IMR-90 (cell line): Measurements from ENCODE around the gene SAMD11. TPM values are rescaled to one million over a fixed set of nuclear protein-coding genes. Genes with fewer than 3 reads are reported as not detected.

Source experiments
- ATAC-seq: fragments of 200-7000 bp; cut with Tn5 transposase; 2 replicates; pipeline ENCODE4 v1.9.1; 2020; ENCODE audit warnings: low read depth, mild to moderate bottlenecking, moderate library complexity
- BruUV-seq: library from RNA; stranded (reverse); fragments of 400-500 nt; replicated peaks from 2 replicates; lab custom pipeline; 2021; lab: Mats Ljungman, UMichigan
- CTCF ChIA-PET: fragments of 300-600 bp; formaldehyde crosslinking; extraction: SDS; loops from one replicate; lab custom pipeline; 2021; ENCODE audit warnings: antibody characterized with exemption; lab: Yijun Ruan, JAX
- POLR2A ChIA-PET: fragments of 300-600 bp; sonication (Branson Sonifier 250); formaldehyde crosslinking; loops from one replicate; lab custom pipeline; 2022; ENCODE audit warnings: antibody characterized with exemption; ENCODE audit not compliant: unreplicated experiment; lab: Charles Lee
- DNase-seq: peaks from one replicate; pipeline ENCODE4 v3.0.0; 2013
- H2AFZ ChIP-seq: replicated peaks from 2 replicates; pipeline ENCODE3; 2013; ENCODE audit warnings: low read length, mild to moderate bottlenecking; ENCODE audit not compliant: poor library complexity
- H2AK5ac ChIP-seq: 2 replicates; pipeline ENCODE4 v1.6.1; 2013; ENCODE audit warnings: low read depth, low read length, inconsistent platforms
- H2AK9ac ChIP-seq: replicated peaks from 2 replicates; pipeline ENCODE3; 2013; ENCODE audit warnings: mild to moderate bottlenecking, low read depth, low read length, moderate library complexity; ENCODE audit not compliant: poor library complexity
- H2BK120ac ChIP-seq: 2 replicates; pipeline ENCODE4 v1.6.1; 2013; ENCODE audit warnings: low read depth, low read length, inconsistent platforms
- H2BK15ac ChIP-seq: 3 replicates; pipeline ENCODE4 v1.6.1; 2013; ENCODE audit warnings: low read depth, low read length, inconsistent platforms
- H2BK20ac ChIP-seq: 2 replicates; pipeline ENCODE4 v1.6.1; 2013; ENCODE audit warnings: low read depth, mild to moderate bottlenecking, inconsistent platforms, low read length, moderate library complexity
- H2BK5ac ChIP-seq: 2 replicates; pipeline ENCODE4 v1.6.1; 2013; ENCODE audit warnings: mild to moderate bottlenecking, low read depth, low read length, inconsistent platforms; ENCODE audit not compliant: poor library complexity, severe bottlenecking
- H3K14ac ChIP-seq: replicated peaks from 2 replicates; pipeline ENCODE4 v1.6.1; 2013; ENCODE audit warnings: low read depth, low read length, inconsistent platforms
- H3K18ac ChIP-seq: 2 replicates; pipeline ENCODE4 v1.6.1; 2013; ENCODE audit warnings: low read depth, low read length, control low read depth
- H3K23ac ChIP-seq: 2 replicates; pipeline ENCODE4 v1.6.1; 2013; ENCODE audit warnings: low read depth, low read length, inconsistent platforms
- H3K27ac ChIP-seq: 2 replicates; pipeline ENCODE4 v1.5.1; 2013; ENCODE audit warnings: mild to moderate bottlenecking, control low read depth, low read length; ENCODE audit not compliant: insufficient read depth
- H3K27me3 ChIP-seq: 2 replicates; pipeline ENCODE4 v1.6.1; 2013; ENCODE audit warnings: low read length; ENCODE audit not compliant: control insufficient read depth, insufficient read depth
- H3K36me3 ChIP-seq: 2 replicates; pipeline ENCODE4 v1.6.1; 2013; ENCODE audit warnings: low read length, mixed read lengths; ENCODE audit not compliant: control insufficient read depth, insufficient read depth
- H3K4ac ChIP-seq: 2 replicates; pipeline ENCODE4 v1.6.1; 2013; ENCODE audit warnings: low read depth, low read length, inconsistent platforms
- H3K4me1 ChIP-seq: 2 replicates; pipeline ENCODE4 v1.6.1; 2013; ENCODE audit warnings: low read length, mixed read lengths; ENCODE audit not compliant: control insufficient read depth, insufficient read depth
- H3K4me2 ChIP-seq: 2 replicates; pipeline ENCODE4 v1.6.1; 2013; ENCODE audit warnings: low read depth, mild to moderate bottlenecking, control low read depth, low read length, moderate library complexity
- H3K4me3 ChIP-seq: 2 replicates; pipeline ENCODE4 v1.5.1; 2013; ENCODE audit warnings: low read depth, mild to moderate bottlenecking, control low read depth, low read length, moderate library complexity; ENCODE audit not compliant: insufficient read depth
- H3K56ac ChIP-seq: 2 replicates; pipeline ENCODE4 v1.6.1; 2013; ENCODE audit warnings: low read length, inconsistent platforms; ENCODE audit not compliant: insufficient read depth; ENCODE audit errors: extremely low read depth
- H3K79me1 ChIP-seq, 2 experiments: 2 replicates each; pipeline ENCODE4 v1.6.1; 2013; ENCODE audit warnings: low read length in 2 of 2, inconsistent platforms in 1 of 2, low read depth in 1 of 2
- H3K9ac ChIP-seq: 2 replicates; pipeline ENCODE4 v1.6.1; 2013; ENCODE audit warnings: low read depth, low read length, control low read depth
- H3K9me1 ChIP-seq: 2 replicates; pipeline ENCODE4 v1.6.1; 2013; ENCODE audit warnings: low read length, inconsistent platforms; ENCODE audit not compliant: insufficient read depth
- H3K9me3 ChIP-seq: 2 replicates; pipeline ENCODE4 v1.6.1; 2013; ENCODE audit warnings: low read length; ENCODE audit not compliant: control insufficient read depth, insufficient read depth
- H4K20me1 ChIP-seq: 2 replicates; pipeline ENCODE4 v1.6.1; 2013; ENCODE audit warnings: low read length, inconsistent platforms; ENCODE audit not compliant: insufficient read depth
- H4K5ac ChIP-seq: 2 replicates; pipeline ENCODE4 v1.6.1; 2013; ENCODE audit warnings: mild to moderate bottlenecking, low read depth, low read length, control low read depth
- H4K8ac ChIP-seq, 2 experiments: 2 replicates each; pipeline ENCODE4 v1.6.1; 2013; ENCODE audit warnings: low read depth in 2 of 2, low read length in 2 of 2, control low read depth in 1 of 2, inconsistent platforms in 1 of 2
- H4K91ac ChIP-seq: 2 replicates; pipeline ENCODE4 v1.6.1; 2013; ENCODE audit warnings: low read depth, low read length, inconsistent platforms; ENCODE audit not compliant: insufficient read depth
- BHLHE40 ChIP-seq: fragments of 150-350 bp; IDR thresholded peaks from 2 replicates; pipeline ENCODE4 v1.6.1; 2016; ENCODE audit warnings: mild to moderate bottlenecking, low read depth, low read length
- CEBPB ChIP-seq: IDR thresholded peaks from 2 replicates; pipeline ENCODE4 v1.6.1; 2012; ENCODE audit warnings: low read depth, low read length, improper control_type of control experiment
- CHD1 ChIP-seq: IDR thresholded peaks from 2 replicates; pipeline ENCODE4 v1.6.1; 2012; ENCODE audit warnings: low read depth, low read length, improper control_type of control experiment
- ELK1 ChIP-seq: fragments of 150-350 bp; IDR thresholded peaks from 2 replicates; pipeline ENCODE4 v1.6.1; 2016; ENCODE audit warnings: low read depth, mild to moderate bottlenecking, low read length, moderate library complexity, borderline replicate concordance
- FOS ChIP-seq: fragments of 150-350 bp; IDR thresholded peaks from 2 replicates; pipeline ENCODE4 v1.6.1; 2016; ENCODE audit warnings: low read depth, low read length
- MAZ ChIP-seq: IDR thresholded peaks from 2 replicates; pipeline ENCODE4 v1.6.1; 2012; ENCODE audit warnings: low read depth, mild to moderate bottlenecking, low read length, improper control_type of control experiment, moderate library complexity, borderline replicate concordance
- MXI1 ChIP-seq: IDR thresholded peaks from 2 replicates; pipeline ENCODE4 v1.6.1; 2012; ENCODE audit warnings: low read depth, mild to moderate bottlenecking, low read length, moderate library complexity, borderline replicate concordance
- POLR2A ChIP-seq: IDR thresholded peaks from 2 replicates; pipeline ENCODE4 v1.6.1; 2012; ENCODE audit warnings: mild to moderate bottlenecking, low read depth, low read length
- RAD21 ChIP-seq: IDR thresholded peaks from 2 replicates; pipeline ENCODE4 v1.6.1; 2012; ENCODE audit warnings: low read length, improper control_type of control experiment
- RCOR1 ChIP-seq: IDR thresholded peaks from 2 replicates; pipeline ENCODE4 v1.6.1; 2012; ENCODE audit warnings: mild to moderate bottlenecking, low read length, improper control_type of control experiment; ENCODE audit not compliant: insufficient replicate concordance
- RFX5 ChIP-seq: IDR thresholded peaks from 2 replicates; pipeline ENCODE4 v1.8.0; 2012; ENCODE audit warnings: low read depth, mild to moderate bottlenecking, low read length, moderate library complexity
- SMC3 ChIP-seq: fragments of 150-350 bp; IDR thresholded peaks from 2 replicates; pipeline ENCODE4 v1.6.1; 2016; ENCODE audit warnings: low read depth, mild to moderate bottlenecking, antibody characterized with exemption, low read length, moderate library complexity
- USF2 ChIP-seq: fragments of 150-350 bp; IDR thresholded peaks from 2 replicates; pipeline ENCODE4 v1.6.1; 2017; ENCODE audit warnings: mild to moderate bottlenecking, antibody characterized with exemption, low read length, low read depth
- WGBS, 2 experiments: methylation state at CpG; one replicate each; pipeline versions ENCODE4 v1.1.5 to v1.1.7; 2013; ENCODE audit warnings: missing lambda C conversion rate in 2 of 2; ENCODE audit not compliant: insufficient read length in 1 of 2; ENCODE audit errors: extremely low coverage in 2 of 2; 5-methylcytosine and 5-hydroxymethylcytosine counted together
- dilution Hi-C: fragments of 300-500 bp; cut with HindIII; formaldehyde crosslinking; loops from one replicate; pipeline ENCODE4 v1.14.3; 2018; ENCODE audit warnings: low sequenced_read_pairs; ENCODE audit not compliant: unreplicated experiment
- in situ Hi-C: fragments of 300-500 bp; cut with MboI; formaldehyde crosslinking; loops from 3 replicates; pipeline ENCODE4 v1.14.3; 2019; ENCODE audit warnings: low sequenced_read_pairs, inconsistent platforms, mixed read lengths
- intact Hi-C: fragments of 100-400 bp; cut with micrococcal nuclease; formaldehyde crosslinking; loops from 2 replicates; pipeline ENCODE4 v1.10.0; 2022
- polyA plus RNA-seq, 3 experiments: library from polyadenylated mRNA; depleted of rRNA; stranded (reverse); fragments of >200 nt; gene quantifications; 2 replicates each; pipeline ENCODE4 v1.2.3, GENCODE V29; 2012; ENCODE audit warnings: low replicate concordance in 1 of 3
- total RNA-seq: library from RNA; depleted of rRNA; stranded (reverse); fragments of >200 nt; gene quantifications from 2 replicates; pipeline ENCODE4 v1.2.3, GENCODE V29; 2012

The SAMD11 gene
- total and polyA plus RNA-seq, 2 of the 4 experiments (the other 2 are of a cell fraction), result 5.9 to 22.9 TPM

- no peak for TF ChIP-seq RFX5
These were observed 14.5 kb downstream of the SAMD11 start (continued) for GRCh38 chr1:938088-938683.

GRCh38 chr1:938711-939489 lies 15.2 kb downstream of the SAMD11 start:
- Histone ChIP-seq H3K4me3 (no peak overlapping the region), H3K14ac (no peak overlapping the region), H2AFZ (no peak overlapping the region), H3K36me3 (no peaks in the 10 kb centered on the region; the same call in 1 of the 2 replicates), H3K4ac (no peak overlapping the region; the same call in 1 of the 2 replicates), H3K79me1 (0 out of 4 replicates have a peak, but pooled peaks cover 0 to 5% of the 10 kb centered on the region in 2 experiments), H3K23ac (no peak overlapping the region), H2AK9ac (peak overlapping the region; percentile 88), H2AK5ac (peak overlapping the region; percentile 87), H3K4me1 (peaks cover 39% of the 10 kb centered on the region), H4K20me1 (peaks cover 4% of the 10 kb centered on the region), H3K9ac (no peak overlapping the region), H2BK5ac (no peak overlapping the region), H2BK20ac (peak overlapping the region; percentile 35; the same call in 1 of the 2 replicates), H3K56ac (no peak overlapping the region), H3K27me3 (no peaks in the 10 kb centered on the region), H3K9me3 (no peaks in the 10 kb centered on the region), H2BK120ac (peak overlapping the region; percentile 60), H4K5ac (no peak overlapping the region), H3K4me2 (no peak overlapping the region), H3K27ac (no peak overlapping the region), H3K18ac (no peak overlapping the region), H2BK15ac (peak overlapping the region; percentile 79; the same call in 1 of the 3 replicates), H4K91ac (peak overlapping the region; percentile 75), H4K8ac (no peak overlapping the region), H3K9me1 (no peaks in the 10 kb centered on the region)
- 84% methylated on average over 21 of the region's 30 CpGs; no CpG with 5 or more reads in 1 of the 2 experiments for WGBS, 2 experiments
- DNase-seq, result no peak
- ChIA-PET POLR2A (no interaction called here), CTCF (interaction anchor here (0.6 to 1.0 kb wide), 3 partner anchors 14 to 34 kb away, joined by 3 to 4 read pairs (median 4); no protein-coding TSS in a partner anchor)
- intact Hi-C loops, result loop anchor here (1.0 kb wide), 1 partner anchor 35 kb away; no protein-coding TSS in a partner anchor
- ATAC-seq, result no peak
- in situ Hi-C loops, result no loop called here
- dilution Hi-C loops, result no loop called here
- no TSS peak for BruUV-seq
- no peak for TF ChIP-seq CEBPB
- TF ChIP-seq POLR2A, result no peak
- no peak for TF ChIP-seq MXI1
- no peak for TF ChIP-seq SMC3
- no peak for TF ChIP-seq RAD21
- TF ChIP-seq USF2, result no peak
- TF ChIP-seq CHD1, result no peak
- TF ChIP-seq BHLHE40, result no peak
- TF ChIP-seq FOS, result no peak
- TF ChIP-seq MAZ, result no peak
- no peak for TF ChIP-seq ELK1
- TF ChIP-seq RCOR1, result no peak
